GM19025 (cell line): ENCODE measurements around the gene GLCE.

ENCODE experiments used
- ATAC-seq: cut with Tn5 transposase; IDR thresholded peaks from one replicate; pipeline ENCODE4 v1.9.1; 2021; ENCODE audit warnings: mild to moderate bottlenecking, low read depth, moderate library complexity; ENCODE audit not compliant: unreplicated experiment

Gene GLCE

GRCh38 chr15:69160141-69160993 lies at the start of gene GLCE:
TSS of gene GLCE (plus strand) at chr15:69160635. CDS start at chr15:69255807, 95,172 bp downstream.
- ATAC-seq, result peak; percentile 98

GRCh38 chr15:69114331-69114928 lies 46.0 kb upstream of the GLCE start:
- no peak for ATAC-seq

GRCh38 chr15:69115031-69115430 lies 45.4 kb upstream of the GLCE start:
- ATAC-seq, result no peak

GRCh38 chr15:69116391-69116790 lies 44.0 kb upstream of the GLCE start:
- no peak for ATAC-seq

GRCh38 chr15:69117431-69117871 lies 43.0 kb upstream of the GLCE start:
- no peak for ATAC-seq

- ATAC-seq, result no peak
Measured at GRCh38 chr15:69118089-69118488, 42.3 kb upstream of the GLCE start.

GRCh38 chr15:69119001-69119400 lies 41.4 kb upstream of the GLCE start:
- ATAC-seq, result no peak

GRCh38 chr15:69119683-69120395 lies 40.6 kb upstream of the GLCE start:
- no peak for ATAC-seq

GRCh38 chr15:69120732-69121131 lies 39.7 kb upstream of the GLCE start:
- ATAC-seq, result no peak

GRCh38 chr15:69121198-69121828 lies 39.1 kb upstream of the GLCE start:
- no peak for ATAC-seq

GRCh38 chr15:69125236-69125635 lies 35.2 kb upstream of the GLCE start:
- no peak for ATAC-seq

GRCh38 chr15:69126054-69126469 lies 34.4 kb upstream of the GLCE start:
- ATAC-seq, result no peak

GRCh38 chr15:69127306-69127705 lies 33.1 kb upstream of the GLCE start:
- ATAC-seq, result no peak

GRCh38 chr15:69128667-69129311 lies 31.6 kb upstream of the GLCE start:
- ATAC-seq, result no peak

GRCh38 chr15:69131362-69132220 lies 28.8 kb upstream of the GLCE start:
- no peak for ATAC-seq

GRCh38 chr15:69132430-69132829 lies 28.0 kb upstream of the GLCE start:
- no peak for ATAC-seq

- ATAC-seq, result no peak
Measured at GRCh38 chr15:69132977-69133861, 27.2 kb upstream of the GLCE start.

- ATAC-seq, result no peak
Measured at GRCh38 chr15:69133862-69134519, 26.4 kb upstream of the GLCE start.
